Measurements from ENCODE around the gene ANKRD1.
"Not testable (repeated sequence)": the region's sequence is repeated elsewhere in the genome, so short reads cannot be mapped to it uniquely, and the experiment has no call there.

Gene ANKRD1

GRCh38 chr10:90920986-90921666 lies at the start of gene ANKRD1:
Gene ANKRD1, minus strand, starts transcription at chr10:90921087. Its CDS starts 60 bp downstream, at chr10:90921027.
- no peak for FAIRE-seq

- no peak for FAIRE-seq
These were observed 49.2 kb upstream of the ANKRD1 start for GRCh38 chr10:90969947-90970673.

- no peak for FAIRE-seq
These were observed 48.2 kb upstream of the ANKRD1 start for GRCh38 chr10:90969121-90969534.

- FAIRE-seq = no peak
These were observed 47.6 kb upstream of the ANKRD1 start for GRCh38 chr10:90968328-90969081.

GRCh38 chr10:90967865-90968264 lies 47.0 kb upstream of the ANKRD1 start:
- no peak for FAIRE-seq

GRCh38 chr10:90966146-90966545 lies 45.3 kb upstream of the ANKRD1 start:
- no peak for FAIRE-seq

- no peak for FAIRE-seq
These were observed 44.8 kb upstream of the ANKRD1 start for GRCh38 chr10:90965720-90966119.

- no peak for FAIRE-seq
These were observed 44.0 kb upstream of the ANKRD1 start for GRCh38 chr10:90964781-90965465.

GRCh38 chr10:90963331-90963730 lies 42.4 kb upstream of the ANKRD1 start:
- FAIRE-seq = no peak

GRCh38 chr10:90960355-90960814 lies 39.5 kb upstream of the ANKRD1 start:
- no peak for FAIRE-seq

GRCh38 chr10:90959826-90960225 lies 38.9 kb upstream of the ANKRD1 start:
- no peak for FAIRE-seq

- FAIRE-seq = no peak
These were observed 37.9 kb upstream of the ANKRD1 start for GRCh38 chr10:90958781-90959180.

- FAIRE-seq = no peak
These were observed 26.4 kb upstream of the ANKRD1 start for GRCh38 chr10:90947030-90947960.

GRCh38 chr10:90945491-90946070 lies 24.7 kb upstream of the ANKRD1 start:
- FAIRE-seq = no peak

- no peak for FAIRE-seq
These were observed 23.9 kb upstream of the ANKRD1 start for GRCh38 chr10:90944749-90945148.

GRCh38 chr10:90942980-90943379 lies 22.1 kb upstream of the ANKRD1 start:
- not testable (repeated sequence) for FAIRE-seq

GRCh38 chr10:90939648-90940047 lies 18.8 kb upstream of the ANKRD1 start:
- FAIRE-seq = no peak

- FAIRE-seq = no peak
These were observed 18.2 kb upstream of the ANKRD1 start for GRCh38 chr10:90939116-90939515.

- no peak for FAIRE-seq
These were observed 16.9 kb upstream of the ANKRD1 start for GRCh38 chr10:90937645-90938258.

- no peak for FAIRE-seq
These were observed 15.4 kb upstream of the ANKRD1 start for GRCh38 chr10:90936276-90936659.
